IPS DF 4.7 (cell line): ENCODE results near the gene TNPO3.

Source experiments
- DNase-seq: peaks from one replicate; pipeline ENCODE4 v3.0.0-alpha.2; 2013; ENCODE audit warnings: low spot score; ENCODE audit errors: extremely low read depth

Gene TNPO3

GRCh38 chr7:128910569-128910945, 144.4 kb downstream of the TNPO3 start, which contains the start of gene KCP:
Gene KCP (minus strand): TSS chr7:128910709. CDS start chr7:128910676, 33 bp downstream.
- DNase-seq: no peak

DNA sequence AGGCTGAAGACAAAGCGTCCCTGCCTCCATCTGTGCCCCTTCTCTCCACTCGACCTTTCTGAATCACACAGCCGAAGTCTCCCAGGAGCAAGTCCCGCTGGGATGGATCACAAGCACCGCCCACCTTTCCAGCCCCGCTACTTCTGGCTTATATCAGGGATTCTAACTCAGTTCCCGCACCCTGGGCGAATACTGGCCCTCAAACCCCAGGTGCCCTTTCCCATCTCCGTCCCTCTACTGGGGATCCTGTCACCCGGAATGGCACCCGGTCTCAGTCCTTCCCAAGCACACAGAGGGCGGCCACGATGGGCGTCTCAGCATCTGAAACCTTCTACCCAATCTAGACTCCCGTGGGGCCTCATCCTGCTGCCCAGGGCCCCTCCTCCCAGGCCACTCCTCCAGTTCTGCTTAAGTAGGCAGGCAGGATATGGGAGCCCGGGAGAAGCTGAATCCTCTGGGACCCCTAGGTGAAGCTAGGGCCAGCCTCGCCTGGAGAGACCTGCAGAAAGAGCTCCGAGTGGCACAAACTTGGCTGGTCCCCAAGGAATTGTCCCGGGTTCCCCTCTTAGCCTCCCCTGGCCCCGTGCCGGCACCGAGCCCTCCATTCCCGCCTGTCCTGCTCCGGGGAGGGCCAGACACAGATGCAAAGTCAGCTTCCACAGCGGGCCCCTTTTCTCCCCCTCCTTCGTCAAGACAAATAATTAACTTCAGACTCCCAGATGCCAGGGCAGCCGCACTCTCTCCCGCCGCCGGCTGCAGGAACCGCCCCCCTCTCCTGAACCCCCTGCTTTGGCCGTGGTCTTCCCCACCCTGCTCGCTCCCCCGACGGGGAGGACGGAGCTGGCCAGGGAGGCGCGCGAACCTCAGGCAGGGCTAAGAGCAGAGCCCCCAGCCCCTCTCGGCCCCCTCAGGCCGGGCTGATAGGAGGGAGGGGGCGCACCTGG, 145.0 kb downstream of the TNPO3 start:
- DNase-seq: no peak

GRCh38 chr7:128908750-128909624, 145.9 kb downstream of the TNPO3 start:
- no peak for DNase-seq

DNA sequence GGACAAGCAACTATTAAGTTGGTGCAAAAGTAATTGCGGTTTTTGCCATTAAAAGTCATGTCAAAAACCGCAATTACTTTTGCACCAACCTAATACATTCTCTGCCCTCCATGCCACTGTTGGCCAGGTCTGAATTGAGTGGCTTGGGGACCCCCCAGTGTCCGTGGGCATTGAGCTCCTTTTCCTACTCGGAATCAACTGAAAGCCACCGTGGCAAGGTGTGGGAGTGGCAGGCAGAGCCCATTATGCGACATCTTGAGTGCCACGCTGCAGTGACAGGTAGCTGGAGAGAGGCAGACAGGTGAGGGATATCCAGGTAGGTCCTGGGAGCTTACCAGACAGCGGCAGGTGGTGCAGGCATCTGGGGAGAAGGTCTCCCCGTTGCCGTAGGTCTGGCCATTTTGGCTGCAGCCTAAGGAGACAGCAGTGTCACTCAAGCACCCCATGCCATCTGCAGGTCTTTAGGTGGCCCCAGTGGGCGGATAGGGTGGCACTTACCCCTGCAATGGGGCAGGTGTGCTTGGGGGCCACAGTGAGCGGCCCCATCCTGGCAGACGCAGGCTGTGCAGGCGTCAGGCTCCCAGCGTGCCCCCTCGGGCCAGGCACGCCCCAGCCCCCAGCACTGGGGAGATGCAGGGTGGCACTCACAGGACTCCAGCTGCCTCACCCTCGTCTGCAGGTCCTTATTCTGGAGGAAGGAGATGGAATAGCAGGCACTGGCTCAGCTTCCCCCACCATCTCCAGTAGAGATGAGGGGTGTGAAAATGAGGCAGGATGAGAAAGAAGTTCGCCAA, 147.9 kb downstream of the TNPO3 start:
- DNase-seq: no peak

- no peak for DNase-seq
Measured at GRCh38 chr7:128906001-128906765, 148.7 kb downstream of the TNPO3 start.

DNA sequence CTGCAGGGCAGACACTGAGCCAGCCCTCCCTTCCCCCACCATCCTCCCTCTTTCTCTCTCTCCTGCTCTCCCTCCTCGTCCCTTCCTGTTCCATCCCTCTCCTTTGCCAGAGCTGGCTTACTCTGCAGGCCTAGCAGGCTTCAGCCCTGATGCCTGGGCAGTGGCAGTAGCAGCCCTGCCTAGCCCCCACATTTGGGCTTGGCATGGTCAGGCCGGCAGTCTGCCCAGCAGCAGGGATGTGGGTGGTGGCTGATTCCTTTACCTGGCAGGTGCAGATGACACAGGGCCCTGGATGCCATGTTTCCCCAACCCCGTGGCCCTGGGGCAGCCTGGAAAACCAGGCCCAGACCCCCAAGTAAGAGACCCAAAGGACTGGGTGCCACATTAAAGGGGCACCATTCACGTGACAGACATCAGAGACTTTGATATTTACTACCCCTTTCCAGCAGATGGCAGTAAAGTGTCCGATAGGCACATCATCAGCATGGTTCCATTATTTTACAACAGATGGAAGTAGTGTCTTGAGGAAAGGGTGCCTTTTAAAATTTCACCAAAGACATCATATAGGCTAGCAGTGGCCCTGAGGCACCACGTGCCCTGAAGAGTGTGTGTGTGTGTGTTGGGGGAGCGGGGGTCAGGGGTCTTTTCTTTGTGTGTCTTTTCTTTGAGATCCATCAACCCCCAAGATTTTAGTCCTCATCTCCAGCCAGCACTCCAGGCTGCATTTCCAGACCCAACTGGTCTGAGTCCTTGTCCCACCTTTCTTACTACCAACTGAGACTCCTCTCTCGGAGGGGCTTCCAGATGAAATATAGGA, 150.3 kb downstream of the TNPO3 start:
- DNase-seq: no peak
